Left renal cortex interstitium (tissue), 4 donors: ENCODE measurements around the gene TXNDC11. TPM values are rescaled to one million over a fixed set of nuclear protein-coding genes. Genes with fewer than 3 reads are reported as not detected.
A peak's percentile ranks its signal among the peaks of the same experiment; 100 is the strongest.

Source experiments
- DNase-seq, 4 donors: peaks; one replicate each; pipeline ENCODE4 v3.0.0-alpha.2; 2013; ENCODE audit warnings: low read depth in 4 of 4, low spot score in 2 of 4, missing footprints in 1 of 4
- polyA plus RNA-seq, 4 donors: library from polyadenylated mRNA; unstranded; fragments of 120-200 nt; gene quantifications; one replicate each; pipeline ENCODE4 v1.2.1, GENCODE V29; 2013; ENCODE audit not compliant: insufficient read length in 4 of 4

Gene TXNDC11
- polyA plus RNA-seq, 4 donors = 39.5 to 44.2 (median 41.9) TPM

GRCh38 chr16:11675561-11676511 is 66.8 kb downstream of the TXNDC11 start:
- DNase-seq = no peak

- DNase-seq = no peak
Observed at GRCh38 chr16:11674818-11675560, 67.7 kb downstream of the TXNDC11 start.

GRCh38 chr16:11674001-11674817 is 68.4 kb downstream of the TXNDC11 start:
- no peak for DNase-seq

GRCh38 chr16:11673091-11674000 is 69.3 kb downstream of the TXNDC11 start:
- no peak for DNase-seq

GRCh38 chr16:11672206-11673090 is 70.2 kb downstream of the TXNDC11 start:
- DNase-seq = no peak

- no peak for DNase-seq
Observed at GRCh38 chr16:11671676-11672075, 71.0 kb downstream of the TXNDC11 start.

- DNase-seq = no peak
Observed at GRCh38 chr16:11671271-11671670, 71.4 kb downstream of the TXNDC11 start.

- DNase-seq = no peak
Observed at GRCh38 chr16:11670171-11671131, 72.2 kb downstream of the TXNDC11 start.

- DNase-seq = no peak
Observed at GRCh38 chr16:11669380-11670146, 73.1 kb downstream of the TXNDC11 start.

- no peak for DNase-seq
Observed at GRCh38 chr16:11668623-11669379, 73.9 kb downstream of the TXNDC11 start.

- DNase-seq = peak in 3 of 4 donors; percentile 66 to 86 (median 66)
Observed at GRCh38 chr16:11667824-11668622, 74.6 kb downstream of the TXNDC11 start, which contains the start of gene SNN. TSS of gene SNN (plus strand) at chr16:11668455. CDS start at chr16:11676060, 7,605 bp downstream.

- DNase-seq = no peak
Observed at GRCh38 chr16:11667221-11667823, 75.3 kb downstream of the TXNDC11 start.

- no peak for DNase-seq
Observed at GRCh38 chr16:11666103-11667055, 76.3 kb downstream of the TXNDC11 start.

GRCh38 chr16:11665071-11665491 is 77.6 kb downstream of the TXNDC11 start:
- DNase-seq = no peak
